Heart left ventricle (tissue), 13 donors: ENCODE data around the gene EML6.

Experiments used
- CTCF ChIP-seq, 12 donors: fragments of 200-600 bp; sonication (generic) in 4 of 12; IDR thresholded peaks; one replicate each; pipeline versions ENCODE4 v1.5.0 to v1.8.0; 2018 to 2022; ENCODE audit warnings: antibody characterized with exemption in 12 of 12, mild to moderate bottlenecking in 5 of 12
- POLR2A ChIP-seq, 2 donors: fragments of 450-650 bp; IDR thresholded peaks; one replicate each; pipeline ENCODE4 v1.6.1; 2017; ENCODE audit warnings: antibody characterized with exemption in 2 of 2, mild to moderate bottlenecking in 2 of 2, moderate library complexity in 2 of 2
- donor health status: ischemic (EF 13 %, LVEDD 7.1; RV severe dilation, severe dysfunction).
- donor health status: DM: no; HTN: yes; CAD: no.
- donor health status: DM: no; HTN: no; CAD: no.
- donor health status: ischemic (EF 25% LVEDD 6.9; RV normal size, moderate dysfunction).
- donor health status: ischemic (EF 25% LVEDD 5.7; RV mildly dilated, moderate dysfunction).
- donor health status: ischemic (EF 35%, LVEDD 5.7; RV mildly dilated, moderate dysfunction).
- donor health status: nonischemic (EF 11% LVEDD 7.7; RV severe dilation, severe dysfunction).
- donor health status: DM: yes; HTN: yes; CAD: no.
- donor health status: PGD.
- donor health status: ischemic (EF 29% LVEDD 5.4; RV normal size, mild dysfunction).
- donor health status: nonischemic (EF 23%, LVEDD 6.1; RV moderate dilation, normal function).

DNA sequence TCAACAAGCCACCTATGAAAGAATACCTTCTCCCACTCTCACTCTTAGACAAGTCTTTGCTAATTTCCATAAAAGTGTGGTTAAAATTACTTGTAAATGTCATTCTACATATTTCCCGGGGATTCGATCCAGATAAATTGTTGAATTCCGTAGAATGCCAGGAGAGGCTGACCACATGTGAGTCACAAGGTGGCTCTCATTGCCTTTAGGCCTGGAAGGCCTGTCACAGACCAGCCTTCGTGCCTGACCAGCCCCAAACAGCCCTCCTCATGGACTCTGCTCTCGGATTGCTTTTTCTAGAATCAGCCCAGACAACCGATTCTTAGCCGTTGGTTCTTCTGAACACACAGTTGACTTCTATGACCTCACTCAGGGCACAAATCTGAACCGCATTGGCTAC, 240.8 kb downstream of the EML6 start:
- no peak for TF ChIP-seq CTCF (IDR thresholded peaks at IDR 0.05)
- no peak for TF ChIP-seq POLR2A (IDR thresholded peaks at IDR 0.05)
